Measurements from ENCODE around the gene CCDC87.
"Not testable (repeated sequence)": the region's sequence is repeated elsewhere in the genome, so short reads cannot be mapped to it uniquely, and the experiment has no call there.

The CCDC87 gene

GRCh38 chr11:66554602-66555001 is 38.3 kb downstream of the CCDC87 start:
- no peak for DNase-seq (ENCODE audit: low spot score)

GRCh38 chr11:66550887-66551286 is 42.0 kb downstream of the CCDC87 start:
- no peak for DNase-seq (ENCODE audit: low spot score)

GRCh38 chr11:66549696-66550095 is 43.2 kb downstream of the CCDC87 start:
- no peak for DNase-seq (ENCODE audit: low spot score)

- DNase-seq (ENCODE audit: low spot score): no peak
Observed at GRCh38 chr11:66548774-66549630, 43.9 kb downstream of the CCDC87 start.

GRCh38 chr11:66548041-66548440 is 44.8 kb downstream of the CCDC87 start:
- no peak for DNase-seq (ENCODE audit: low spot score)

GRCh38 chr11:66547662-66548009 is 45.2 kb downstream of the CCDC87 start:
- no peak for DNase-seq (ENCODE audit: low spot score)

DNA sequence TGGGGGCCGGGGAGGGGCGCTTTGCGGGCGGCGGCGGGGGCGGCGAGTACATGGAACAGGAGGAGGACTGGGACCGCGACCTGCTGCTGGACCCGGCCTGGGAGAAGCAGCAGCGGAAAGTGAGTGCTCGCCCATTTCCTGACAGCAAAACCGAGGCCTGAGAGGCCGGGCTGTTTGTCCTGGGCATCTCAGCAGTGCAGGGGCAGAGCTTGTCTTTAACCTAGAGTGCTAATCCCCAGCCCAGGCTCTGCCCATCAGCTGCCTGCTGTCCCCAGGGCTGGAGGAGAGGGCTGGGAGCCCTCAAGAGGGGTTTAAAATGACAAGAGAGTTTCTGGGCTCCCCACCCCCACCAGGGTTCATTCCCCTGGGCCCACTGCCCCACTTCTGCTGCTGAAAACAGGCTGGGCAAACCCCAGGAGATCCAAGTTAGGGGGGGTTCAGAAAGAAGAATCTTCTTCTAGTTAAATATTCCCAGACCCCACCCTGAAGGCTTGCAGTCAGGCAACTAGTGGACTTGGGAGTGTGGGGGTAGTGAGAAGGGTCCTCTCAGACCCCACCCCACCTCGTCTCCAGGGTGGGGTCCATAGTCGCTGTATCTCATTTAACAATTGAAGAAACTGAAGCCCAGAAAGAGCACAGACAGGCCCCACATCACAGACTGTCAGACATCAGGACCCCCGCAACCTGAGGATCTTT is 45.7 kb downstream of the CCDC87 start:
- DNase-seq (ENCODE audit: low spot score): no peak

GRCh38 chr11:66546368-66546965 is 46.4 kb downstream of the CCDC87 start, which contains the start of gene ACTN3:
TSS of gene ACTN3 (plus strand) at chr11:66546903. CDS start at chr11:66546938, 35 bp downstream.
- peak; percentile 5 for DNase-seq (ENCODE audit: low spot score)

DNA sequence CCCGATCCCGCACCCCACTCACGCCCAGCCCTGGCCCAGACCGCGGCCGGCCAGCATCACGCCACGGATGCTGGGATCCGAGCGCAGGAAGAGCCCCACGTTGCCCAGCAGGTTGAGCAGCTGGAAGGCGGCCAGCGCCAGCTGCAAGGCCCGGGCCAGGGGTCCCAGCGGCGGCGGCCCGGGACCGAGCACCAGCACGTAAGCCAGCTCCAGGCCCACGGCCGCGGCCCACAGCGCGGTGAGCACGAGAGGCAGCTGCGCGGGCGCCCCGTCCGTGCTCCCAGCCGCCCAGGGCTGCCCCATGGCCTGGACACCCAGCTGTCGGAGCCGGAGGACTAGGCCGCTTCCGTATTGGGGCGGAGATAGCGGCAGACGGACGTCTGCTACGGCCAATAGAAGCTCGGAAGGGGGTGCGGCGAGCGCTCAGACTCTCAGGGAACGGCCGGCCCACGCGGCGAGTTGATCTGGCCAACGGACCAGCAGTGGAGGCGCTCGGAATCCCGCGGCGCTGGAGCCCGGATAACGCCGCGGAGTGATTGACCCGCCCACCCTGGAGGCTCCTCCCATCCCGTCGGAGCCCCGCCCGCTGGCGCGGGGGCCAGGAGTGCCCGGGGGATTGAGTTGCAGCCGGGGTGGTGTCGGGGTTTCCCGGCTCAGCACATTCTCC is 47.0 kb downstream of the CCDC87 start, which contains the start of gene ZDHHC24:
ZDHHC24 (minus strand) TSS at position 348 of the 667 bp plus-strand sequence; CDS start at position 303, 45 bp downstream.
- peak; percentile 90 for DNase-seq (ENCODE audit: low spot score)

DNA sequence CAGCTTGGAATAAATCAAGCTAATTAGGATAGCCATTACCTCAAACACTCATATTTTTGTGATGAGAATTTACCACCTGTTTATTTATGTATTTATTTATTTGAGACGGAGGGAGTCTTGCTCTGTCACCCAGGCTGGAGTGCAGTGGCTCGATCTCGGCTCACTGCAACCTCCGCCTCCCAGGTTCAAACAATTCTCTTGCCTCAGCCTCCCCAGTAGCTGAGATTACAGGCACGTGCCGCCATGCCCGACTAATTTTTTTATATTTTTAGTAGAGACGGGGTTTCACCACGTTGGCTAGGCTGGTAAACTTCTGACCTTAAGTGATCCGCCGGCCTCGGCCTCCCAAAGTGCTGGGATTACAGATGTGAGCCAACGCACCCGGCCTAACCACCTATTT is 47.9 kb downstream of the CCDC87 start:
- not testable (repeated sequence) for DNase-seq (ENCODE audit: low spot score)

GRCh38 chr11:66543263-66544107 is 49.4 kb downstream of the CCDC87 start:
- DNase-seq (ENCODE audit: low spot score): peak; percentile 63

GRCh38 chr11:66542362-66542761 is 50.5 kb downstream of the CCDC87 start:
- no peak for DNase-seq (ENCODE audit: low spot score)

DNA sequence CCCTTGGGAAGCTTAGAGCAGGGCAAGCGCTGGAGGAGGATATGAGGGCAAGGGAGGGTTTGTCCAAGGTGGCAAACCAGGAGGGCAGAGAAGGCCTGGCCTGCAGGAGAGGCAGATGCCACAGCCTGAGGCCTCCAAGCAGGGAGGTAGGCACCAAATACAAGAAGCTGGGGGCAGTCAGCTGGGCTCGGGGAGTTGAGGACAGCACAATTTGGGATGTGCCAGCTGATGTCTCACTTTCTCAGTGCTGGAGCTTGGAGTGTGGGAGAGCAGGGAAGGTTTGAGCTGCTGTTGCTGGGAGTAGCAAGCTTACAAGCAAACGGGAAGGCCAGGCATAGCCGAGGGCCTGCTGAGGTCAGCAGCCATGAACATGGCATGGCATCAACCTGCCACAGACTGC is 51.0 kb downstream of the CCDC87 start:
- no peak for DNase-seq (ENCODE audit: low spot score)

GRCh38 chr11:66540598-66540997 is 52.3 kb downstream of the CCDC87 start:
- DNase-seq (ENCODE audit: low spot score): not testable (repeated sequence)

Measured in CD4-positive, alpha-beta T cell treated with Interleukin-2 at 100 ng/mL for 4 hours (primary cell).